K562 (cell line): ENCODE results near the gene LIN28A. TPM values are rescaled to one million over a fixed set of nuclear protein-coding genes. Genes with fewer than 3 reads are reported as not detected.

Experiments
- ATAC-seq: fragments of 200-7000 bp; cut with Tn5 transposase; 3 replicates; pipeline ENCODE4 v1.9.1; 2020; ENCODE audit warnings: moderate library complexity
- BruUV-seq: library from RNA; stranded (reverse); fragments of 400-500 nt; replicated peaks from 2 replicates; lab custom pipeline; 2021; lab: Mats Ljungman, UMichigan
- CTCF ChIA-PET: fragments of 300-600 bp; formaldehyde crosslinking; extraction: SDS; loops from one replicate; lab custom pipeline; 2021; ENCODE audit warnings: low intra/inter-chr PET ratio; lab: Yijun Ruan, JAX
- POLR2A ChIA-PET: fragments of 300-600, 350-650 bp; sonication (Branson Sonifier 250); formaldehyde crosslinking; extraction: SDS; loops from one replicate; lab custom pipeline; 2021; ENCODE audit warnings: antibody characterized with exemption, inconsistent platforms; lab: Yijun Ruan, JAX
- DNase-seq, 4 experiments: peaks; one replicate each; pipeline versions ENCODE4 v3.0.0 to v3.0.0-alpha.2; 2011 to 2018; ENCODE audit warnings: low spot score in 3 of 4, mixed read lengths in 3 of 4; ENCODE audit errors: extremely low read depth in 1 of 4
- FAIRE-seq: peaks from 2 replicates; lab custom pipeline; 2011; peaks lifted over from hg19 to GRCh38; lab: Jason Lieb, UNC
- H2AFZ ChIP-seq: 2 replicates; pipeline ENCODE4 v1.6.0; 2011; ENCODE audit warnings: low read depth, low read length, control low read depth, inconsistent platforms
- H3K27ac ChIP-seq: fragments of 200-600 bp; 3 replicates; pipeline ENCODE4 v1.8.0; 2011; ENCODE audit warnings: low read depth, mild to moderate bottlenecking, control low read depth, inconsistent platforms, low read length, moderate library complexity, mixed read lengths; ENCODE audit errors: extremely low read depth
- H3K27me3 ChIP-seq, 2 experiments: fragments of 300-600 bp in 1 of 2; 2 replicates in 1 of 2; 3 replicates in 1 of 2; pipeline versions ENCODE4 v1.6.0 to v1.8.0; 2011; ENCODE audit warnings: inconsistent platforms in 2 of 2, low read length in 2 of 2, mild to moderate bottlenecking in 1 of 2, mixed read lengths in 1 of 2, moderate library complexity in 1 of 2; ENCODE audit not compliant: control insufficient read depth in 2 of 2, insufficient read depth in 2 of 2
- H3K36me3 ChIP-seq: fragments of 300-600 bp; 3 replicates; pipeline ENCODE4 v1.8.0; 2011; ENCODE audit warnings: mild to moderate bottlenecking, low read length, inconsistent platforms; ENCODE audit not compliant: control insufficient read depth, insufficient read depth
- H3K4me1 ChIP-seq, 2 experiments: fragments of 200-600 bp in 1 of 2; replicated peaks in 1 of 2; 2 replicates in 1 of 2; 3 replicates in 1 of 2; pipeline versions ENCODE4 v1.5.1 to v1.8.0; 2011; ENCODE audit warnings: inconsistent platforms in 2 of 2, low read length in 2 of 2, mild to moderate bottlenecking in 1 of 2, mixed read lengths in 1 of 2, moderate library complexity in 1 of 2; ENCODE audit not compliant: control insufficient read depth in 2 of 2, insufficient read depth in 2 of 2
- H3K4me2 ChIP-seq: 2 replicates; pipeline ENCODE4 v1.6.1; 2011; ENCODE audit warnings: low read length, control low read depth, inconsistent platforms, mixed read lengths; ENCODE audit not compliant: insufficient read depth
- H3K4me3 ChIP-seq: fragments of 200-600 bp; sonication (generic), shearing (Covaris generic); 2 replicates; pipeline ENCODE4 v1.5.1; 2016; ENCODE audit warnings: control low read depth, inconsistent platforms
- H3K79me2 ChIP-seq: fragments of 200-600 bp; 3 replicates; pipeline ENCODE4 v1.8.0; 2011; ENCODE audit warnings: low read length, inconsistent platforms; ENCODE audit not compliant: control insufficient read depth, insufficient read depth
- H3K9ac ChIP-seq, 2 experiments: 2 replicates each; pipeline versions ENCODE4 v1.6.0 to v1.6.1; 2011; ENCODE audit warnings: low read depth in 2 of 2, low read length in 2 of 2, control low read depth in 1 of 2, inconsistent platforms in 1 of 2, mild to moderate bottlenecking in 1 of 2, mixed read lengths in 1 of 2; ENCODE audit not compliant: insufficient read depth in 1 of 2
- H3K9me1 ChIP-seq: one replicate; pipeline ENCODE4 v1.6.0; 2011; ENCODE audit warnings: inconsistent platforms, mild to moderate bottlenecking, low read length, moderate library complexity; ENCODE audit not compliant: control insufficient read depth, insufficient read depth
- H3K9me3 ChIP-seq: replicated peaks from 2 replicates; pipeline ENCODE4 v1.5.1; 2011; ENCODE audit warnings: low read depth, low read length, inconsistent platforms; ENCODE audit not compliant: control insufficient read depth, insufficient read depth
- H4K20me1 ChIP-seq: replicated peaks from 2 replicates; pipeline ENCODE4 v1.6.1; 2011; ENCODE audit warnings: low read length, inconsistent platforms, mixed read lengths; ENCODE audit not compliant: control insufficient read depth, insufficient read depth
- ADNP ChIP-seq: fragments of 200-800 bp; sonication (Bioruptor generic); IDR thresholded peaks from 2 replicates; pipeline ENCODE4 v1.6.1; 2016; ENCODE audit warnings: missing genetic modification characterization, missing compliant biosample characterization
- BCL6 ChIP-seq: fragments of 250-450 bp; sonication (Bioruptor Pico); IDR thresholded peaks from 2 replicates; pipeline ENCODE4 v1.4.0; 2020
- BCOR ChIP-seq: fragments of 450-650 bp; IDR thresholded peaks from 2 replicates; pipeline ENCODE4 v1.6.1; 2016
- CEBPG ChIP-seq, 3 experiments: fragments of 200-800 bp in 1 of 3; sonication (Bioruptor generic) in 1 of 3; sonication (generic) in 1 of 3; formaldehyde crosslinking in 1 of 3; IDR thresholded peaks in 2 of 3; conservative IDR thresholded peaks in 1 of 3; 2 replicates each; pipeline versions ENCODE4 v1.6.1 to v1.8.0; 2016 to 2022; ENCODE audit warnings: missing compliant biosample characterization in 2 of 3, missing genetic modification characterization in 2 of 3, mild to moderate bottlenecking in 1 of 3, missing genetic modification reagents in 1 of 3
- KDM1A ChIP-seq, 2 experiments: fragments of 450-650 bp; IDR thresholded peaks; 2 replicates each; pipeline ENCODE4 v1.6.1; 2016; ENCODE audit warnings: mild to moderate bottlenecking in 2 of 2
- RBM25 ChIP-seq: fragments of 200-400 bp; formaldehyde crosslinking; IDR thresholded peaks from 2 replicates; pipeline ENCODE4 v1.6.1; 2018; ENCODE audit warnings: low read length, low read depth, moderate library complexity; ENCODE audit not compliant: severe bottlenecking
- ZC3H8 ChIP-seq: fragments of 450-650 bp; IDR thresholded peaks from 2 replicates; pipeline ENCODE4 v1.6.1; 2017
- WGBS: fragments of 100-300 bp; shearing (Covaris generic); methylation state at CpG from one replicate; pipeline ENCODE4 v1.1.6; 2016; ENCODE audit warnings: low coverage, mixed read lengths; ENCODE audit not compliant: insufficient coverage; ENCODE audit errors: missing lambda C conversion rate; 5-methylcytosine and 5-hydroxymethylcytosine counted together
- in situ Hi-C: fragments of 300-500 bp; cut with MboI; formaldehyde crosslinking; loops from 4 replicates; pipeline ENCODE4 v1.15.0; 2018; ENCODE audit warnings: inconsistent platforms, mixed read lengths
- intact Hi-C: fragments of 100-400 bp; cut with micrococcal nuclease; formaldehyde crosslinking; loops from 2 replicates; pipeline ENCODE4 v1.14.2; 2022
- polyA plus RNA-seq, 8 experiments: library from polyadenylated mRNA; depleted of rRNA in 4 of 8; stranded (reverse) in 5 of 8; unstranded in 3 of 8; fragments of >200 nt; fragmentation: Nextera tagmentation in 2 of 8; fragmentation: Illumina TruSeq in 1 of 8; extraction: Ambion mirVana in 2 of 8; extraction: Trizol in 1 of 8; gene quantifications; 2 replicates each; pipeline versions ENCODE4 v1.2.1 to v1.2.3, GENCODE V29; 2011 to 2014; ENCODE audit warnings: inconsistent platforms in 1 of 8, missing spikeins in 1 of 8
- total RNA-seq, 7 experiments: library from RNA; depleted of rRNA in 6 of 7; stranded (reverse); fragments of >200 nt in 6 of 7; fragmentation: Illumina TruSeq in 2 of 7; extraction: Trizol in 2 of 7; gene quantifications; 2 replicates each; pipeline versions ENCODE4 v1.2.1 to v1.2.3, GENCODE V29; 2011 to 2021; ENCODE audit warnings: low replicate concordance in 1 of 7
- TF ChIP-seq, protein P1 (sequence below): fragments of 200-800 bp; sonication (Bioruptor generic); IDR thresholded peaks from 2 replicates; pipeline ENCODE4 v1.6.1; 2017; ENCODE audit warnings: missing genetic modification characterization, missing compliant biosample characterization

LIN28A gene
- total and polyA plus RNA-seq, 9 of the 15 experiments (the other 6 are each of a cell fraction or from before 2014, with no cell fraction given): 0.80 to 5.4 (median 3.9) TPM

DNA sequence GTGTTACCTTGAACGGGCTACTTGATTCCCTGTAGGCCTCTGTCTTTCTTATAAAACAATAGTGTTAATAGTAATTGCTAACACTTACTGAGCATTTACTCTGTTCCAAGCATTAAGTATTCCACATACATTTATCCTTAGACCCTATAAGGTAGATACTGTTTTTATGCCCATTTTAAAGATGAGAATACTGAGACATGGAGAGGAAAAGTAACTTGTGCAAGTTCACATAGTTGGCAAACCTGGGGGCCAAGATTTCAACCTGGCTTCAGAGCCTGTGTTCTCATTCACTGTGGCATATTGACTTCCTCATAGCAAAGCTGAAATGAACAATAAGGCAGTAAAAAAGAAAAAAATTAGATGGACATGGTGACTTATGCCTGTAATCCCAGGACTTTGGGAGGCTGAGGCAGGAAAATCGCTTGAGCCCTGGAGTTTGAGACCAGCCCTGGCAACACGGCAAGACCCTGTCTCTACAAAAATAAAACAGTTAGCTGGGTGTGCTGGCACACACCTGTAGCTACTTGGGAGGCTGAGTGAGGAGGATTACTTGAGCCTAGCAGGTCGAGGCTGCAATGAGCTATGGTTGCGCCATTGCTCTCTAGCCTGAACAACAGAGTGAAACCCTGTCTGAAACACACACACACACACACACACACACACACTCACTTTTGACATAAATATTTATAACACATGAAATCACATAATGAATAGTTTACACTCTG is 42.0 kb downstream of the LIN28A start:
- CTCF ChIA-PET: interaction anchor here (0.6 kb wide), 1 partner anchor 37 kb away, joined by 3 read pairs; no protein-coding TSS in a partner anchor

More for the DNA sequence above, 42.0 kb downstream of the LIN28A start:
- 87% methylated on average over 5 of the region's 5 CpGs for WGBS
- Histone ChIP-seq H3K36me3 (peaks cover 81% of the 10 kb centered on the region), H3K4me1 (0 out of 5 replicates have a peak, but pooled peaks cover 0 to 3% of the 10 kb centered on the region in 2 experiments), H3K9me1 (no peaks in the 10 kb centered on the region), H3K27me3 (no peaks in the 10 kb centered on the region), H3K4me3 (no peak overlapping the region), H3K4me2 (no peak overlapping the region), H2AFZ (no peak overlapping the region), H3K27ac (no peak overlapping the region), H4K20me1 (no peaks in the 10 kb centered on the region), H3K9me3 (no peaks in the 10 kb centered on the region), H3K9ac (no peak overlapping the region), H3K79me2 (no peaks in the 10 kb centered on the region)
- DNase-seq: no peak
- intact Hi-C loops: no loop called here
- no peak for ATAC-seq
- POLR2A ChIA-PET: interaction anchor here (1.0 to 1.1 kb wide), 2 partner anchors 14 to 20 kb away, joined by 3 to 6 read pairs; partner anchors contain the start of gene DHDDS
- in situ Hi-C loops: no loop called here
- TF ChIP-seq ZC3H8 (no peak), BCOR (peak; percentile 57; the same call in 1 of the 2 replicates), BCL6 (no peak), KDM1A (IDR thresholded peaks at IDR 0.05) (peak; percentile 26 to 32; a peak in 2 of 4 replicates), RBM25 (peak; percentile 90), CEBPG (CRISPR knock-in tag; IDR thresholded peaks at IDR 0.05) (no peak), CEBPG (tag; conservative IDR thresholded peaks at IDR 0.05 in 1 of 2, IDR thresholded peaks at IDR 0.05 in 1 of 2) (no peak), ADNP (tag) (peak; percentile 39; the same call in 1 of the 2 replicates)
- TF ChIP-seq, protein P1, sequence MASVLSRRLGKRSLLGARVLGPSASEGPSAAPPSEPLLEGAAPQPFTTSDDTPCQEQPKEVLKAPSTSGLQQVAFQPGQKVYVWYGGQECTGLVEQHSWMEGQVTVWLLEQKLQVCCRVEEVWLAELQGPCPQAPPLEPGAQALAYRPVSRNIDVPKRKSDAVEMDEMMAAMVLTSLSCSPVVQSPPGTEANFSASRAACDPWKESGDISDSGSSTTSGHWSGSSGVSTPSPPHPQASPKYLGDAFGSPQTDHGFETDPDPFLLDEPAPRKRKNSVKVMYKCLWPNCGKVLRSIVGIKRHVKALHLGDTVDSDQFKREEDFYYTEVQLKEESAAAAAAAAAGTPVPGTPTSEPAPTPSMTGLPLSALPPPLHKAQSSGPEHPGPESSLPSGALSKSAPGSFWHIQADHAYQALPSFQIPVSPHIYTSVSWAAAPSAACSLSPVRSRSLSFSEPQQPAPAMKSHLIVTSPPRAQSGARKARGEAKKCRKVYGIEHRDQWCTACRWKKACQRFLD (CRISPR knock-in tag): no peak
- FAIRE-seq: no peak
- no TSS peak for BruUV-seq
